IMR-90 (cell line): Measurements from ENCODE around the gene MAP3K5. TPM values are rescaled to one million over a fixed set of nuclear protein-coding genes. Genes with fewer than 3 reads are reported as not detected.
A peak's percentile ranks its signal among the peaks of the same experiment; 100 is the strongest.

Experiments
- ATAC-seq: fragments of 200-7000 bp; cut with Tn5 transposase; 2 replicates; pipeline ENCODE4 v1.9.1; 2020; ENCODE audit warnings: low read depth, mild to moderate bottlenecking, moderate library complexity
- BruUV-seq: library from RNA; stranded (reverse); fragments of 400-500 nt; replicated peaks from 2 replicates; lab custom pipeline; 2021; lab: Mats Ljungman, UMichigan
- CTCF ChIA-PET: fragments of 300-600 bp; formaldehyde crosslinking; extraction: SDS; loops from one replicate; lab custom pipeline; 2021; ENCODE audit warnings: antibody characterized with exemption; lab: Yijun Ruan, JAX
- POLR2A ChIA-PET: fragments of 300-600 bp; sonication (Branson Sonifier 250); formaldehyde crosslinking; loops from one replicate; lab custom pipeline; 2022; ENCODE audit warnings: antibody characterized with exemption; ENCODE audit not compliant: unreplicated experiment; lab: Charles Lee
- DNase-seq: peaks from one replicate; pipeline ENCODE4 v3.0.0; 2013
- H2AFZ ChIP-seq: replicated peaks from 2 replicates; pipeline ENCODE3; 2013; ENCODE audit warnings: low read length, mild to moderate bottlenecking; ENCODE audit not compliant: poor library complexity
- H2AK5ac ChIP-seq: 2 replicates; pipeline ENCODE4 v1.6.1; 2013; ENCODE audit warnings: low read depth, low read length, inconsistent platforms
- H2AK9ac ChIP-seq: replicated peaks from 2 replicates; pipeline ENCODE3; 2013; ENCODE audit warnings: mild to moderate bottlenecking, low read depth, low read length, moderate library complexity; ENCODE audit not compliant: poor library complexity
- H2BK120ac ChIP-seq: 2 replicates; pipeline ENCODE4 v1.6.1; 2013; ENCODE audit warnings: low read depth, low read length, inconsistent platforms
- H2BK15ac ChIP-seq: 3 replicates; pipeline ENCODE4 v1.6.1; 2013; ENCODE audit warnings: low read depth, low read length, inconsistent platforms
- H2BK20ac ChIP-seq: 2 replicates; pipeline ENCODE4 v1.6.1; 2013; ENCODE audit warnings: low read depth, mild to moderate bottlenecking, inconsistent platforms, low read length, moderate library complexity
- H2BK5ac ChIP-seq: 2 replicates; pipeline ENCODE4 v1.6.1; 2013; ENCODE audit warnings: mild to moderate bottlenecking, low read depth, low read length, inconsistent platforms; ENCODE audit not compliant: poor library complexity, severe bottlenecking
- H3K14ac ChIP-seq: replicated peaks from 2 replicates; pipeline ENCODE4 v1.6.1; 2013; ENCODE audit warnings: low read depth, low read length, inconsistent platforms
- H3K18ac ChIP-seq: 2 replicates; pipeline ENCODE4 v1.6.1; 2013; ENCODE audit warnings: low read depth, low read length, control low read depth
- H3K23ac ChIP-seq: 2 replicates; pipeline ENCODE4 v1.6.1; 2013; ENCODE audit warnings: low read depth, low read length, inconsistent platforms
- H3K27ac ChIP-seq: 2 replicates; pipeline ENCODE4 v1.5.1; 2013; ENCODE audit warnings: mild to moderate bottlenecking, control low read depth, low read length; ENCODE audit not compliant: insufficient read depth
- H3K27me3 ChIP-seq: 2 replicates; pipeline ENCODE4 v1.6.1; 2013; ENCODE audit warnings: low read length; ENCODE audit not compliant: control insufficient read depth, insufficient read depth
- H3K36me3 ChIP-seq: 2 replicates; pipeline ENCODE4 v1.6.1; 2013; ENCODE audit warnings: low read length, mixed read lengths; ENCODE audit not compliant: control insufficient read depth, insufficient read depth
- H3K4ac ChIP-seq: 2 replicates; pipeline ENCODE4 v1.6.1; 2013; ENCODE audit warnings: low read depth, low read length, inconsistent platforms
- H3K4me1 ChIP-seq: 2 replicates; pipeline ENCODE4 v1.6.1; 2013; ENCODE audit warnings: low read length, mixed read lengths; ENCODE audit not compliant: control insufficient read depth, insufficient read depth
- H3K4me2 ChIP-seq: 2 replicates; pipeline ENCODE4 v1.6.1; 2013; ENCODE audit warnings: low read depth, mild to moderate bottlenecking, control low read depth, low read length, moderate library complexity
- H3K4me3 ChIP-seq: 2 replicates; pipeline ENCODE4 v1.5.1; 2013; ENCODE audit warnings: low read depth, mild to moderate bottlenecking, control low read depth, low read length, moderate library complexity; ENCODE audit not compliant: insufficient read depth
- H3K56ac ChIP-seq: 2 replicates; pipeline ENCODE4 v1.6.1; 2013; ENCODE audit warnings: low read length, inconsistent platforms; ENCODE audit not compliant: insufficient read depth; ENCODE audit errors: extremely low read depth
- H3K79me1 ChIP-seq, 2 experiments: 2 replicates each; pipeline ENCODE4 v1.6.1; 2013; ENCODE audit warnings: low read length in 2 of 2, inconsistent platforms in 1 of 2, low read depth in 1 of 2
- H3K9ac ChIP-seq: 2 replicates; pipeline ENCODE4 v1.6.1; 2013; ENCODE audit warnings: low read depth, low read length, control low read depth
- H3K9me1 ChIP-seq: 2 replicates; pipeline ENCODE4 v1.6.1; 2013; ENCODE audit warnings: low read length, inconsistent platforms; ENCODE audit not compliant: insufficient read depth
- H3K9me3 ChIP-seq: 2 replicates; pipeline ENCODE4 v1.6.1; 2013; ENCODE audit warnings: low read length; ENCODE audit not compliant: control insufficient read depth, insufficient read depth
- H4K20me1 ChIP-seq: 2 replicates; pipeline ENCODE4 v1.6.1; 2013; ENCODE audit warnings: low read length, inconsistent platforms; ENCODE audit not compliant: insufficient read depth
- H4K5ac ChIP-seq: 2 replicates; pipeline ENCODE4 v1.6.1; 2013; ENCODE audit warnings: mild to moderate bottlenecking, low read depth, low read length, control low read depth
- H4K8ac ChIP-seq, 2 experiments: 2 replicates each; pipeline ENCODE4 v1.6.1; 2013; ENCODE audit warnings: low read depth in 2 of 2, low read length in 2 of 2, control low read depth in 1 of 2, inconsistent platforms in 1 of 2
- H4K91ac ChIP-seq: 2 replicates; pipeline ENCODE4 v1.6.1; 2013; ENCODE audit warnings: low read depth, low read length, inconsistent platforms; ENCODE audit not compliant: insufficient read depth
- CHD1 ChIP-seq: IDR thresholded peaks from 2 replicates; pipeline ENCODE4 v1.6.1; 2012; ENCODE audit warnings: low read depth, low read length, improper control_type of control experiment
- MAFK ChIP-seq: IDR thresholded peaks from 2 replicates; pipeline ENCODE4 v1.6.1; 2012; ENCODE audit warnings: low read depth, low read length, improper control_type of control experiment
- WGBS, 2 experiments: methylation state at CpG; one replicate each; pipeline versions ENCODE4 v1.1.5 to v1.1.7; 2013; ENCODE audit warnings: missing lambda C conversion rate in 2 of 2; ENCODE audit not compliant: insufficient read length in 1 of 2; ENCODE audit errors: extremely low coverage in 2 of 2; 5-methylcytosine and 5-hydroxymethylcytosine counted together
- dilution Hi-C: fragments of 300-500 bp; cut with HindIII; formaldehyde crosslinking; loops from one replicate; pipeline ENCODE4 v1.14.3; 2018; ENCODE audit warnings: low sequenced_read_pairs; ENCODE audit not compliant: unreplicated experiment
- in situ Hi-C: fragments of 300-500 bp; cut with MboI; formaldehyde crosslinking; loops from 3 replicates; pipeline ENCODE4 v1.14.3; 2019; ENCODE audit warnings: low sequenced_read_pairs, inconsistent platforms, mixed read lengths
- intact Hi-C: fragments of 100-400 bp; cut with micrococcal nuclease; formaldehyde crosslinking; loops from 2 replicates; pipeline ENCODE4 v1.10.0; 2022
- polyA plus RNA-seq, 3 experiments: library from polyadenylated mRNA; depleted of rRNA; stranded (reverse); fragments of >200 nt; gene quantifications; 2 replicates each; pipeline ENCODE4 v1.2.3, GENCODE V29; 2012; ENCODE audit warnings: low replicate concordance in 1 of 3
- total RNA-seq: library from RNA; depleted of rRNA; stranded (reverse); fragments of >200 nt; gene quantifications from 2 replicates; pipeline ENCODE4 v1.2.3, GENCODE V29; 2012

The MAP3K5 gene
- total and polyA plus RNA-seq, 2 of the 4 experiments (the other 2 are of a cell fraction) = 5.4 to 17.6 TPM

- H4K91ac ChIP-seq = peak overlapping the region; percentile 83
- in situ Hi-C loops (loop anchor here (5.0 kb wide), 1 partner anchor 198 kb away; the partner anchor contains the start of gene MAP3K5), intact Hi-C loops (loop anchor here (2.0 kb wide), 1 partner anchor 16 kb away; no protein-coding TSS in a partner anchor), dilution Hi-C loops (no loop called here)
- peak overlapping the region; percentile 92 for H2BK5ac ChIP-seq
- peaks cover 18% of the 10 kb centered on the region for H3K9me1 ChIP-seq
- POLR2A ChIA-PET = interaction anchor here (2.2 kb wide), 1 partner anchor 15 kb away, joined by 7 read pairs; no protein-coding TSS in a partner anchor
- H2AK5ac ChIP-seq = peak overlapping the region; percentile 85
- ATAC-seq (no peak), DNase-seq (no peak)
- H4K8ac ChIP-seq = peak overlapping the region; percentile 66 to 86
- no peak overlapping the region for H2AFZ ChIP-seq
- H3K14ac ChIP-seq = peak overlapping the region; percentile 67
- peak overlapping the region; percentile 86 for H2BK15ac ChIP-seq
- peak overlapping the region; percentile 29; the same call in 1 of the 2 replicates for H3K9ac ChIP-seq
- H4K5ac ChIP-seq = peak overlapping the region; percentile 47
- H3K36me3 ChIP-seq = peaks cover 10% of the 10 kb centered on the region
- WGBS, 2 experiments = 93% methylated on average over 5 of the region's 8 CpGs; no CpG with 5 or more reads in 1 of the 2 experiments
- CTCF ChIA-PET = interaction anchor here (1.8 kb wide), 1 partner anchor 198 kb away, joined by 7 read pairs; the partner anchor contains the start of gene MAP3K5
- no peaks in the 10 kb centered on the region for H4K20me1 ChIP-seq
- peak overlapping the region; percentile 78 for H2BK20ac ChIP-seq
- H3K18ac ChIP-seq = peak overlapping the region; percentile 21
- TF ChIP-seq CHD1 (no peak), MAFK (no peak)
- peaks cover 13 to 58% of the 10 kb centered on the region in 2 experiments for H3K79me1 ChIP-seq
- peak overlapping the region; percentile 0; the same call in 1 of the 2 replicates for H3K4me3 ChIP-seq
- peak overlapping the region; percentile 74 for H3K56ac ChIP-seq
- peak overlapping the region; percentile 75 for H3K27ac ChIP-seq
- no peak overlapping the region for H2AK9ac ChIP-seq
- H2BK120ac ChIP-seq = peak overlapping the region; percentile 91
- peak overlapping the region; percentile 87 for H3K4ac ChIP-seq
- no peaks in the 10 kb centered on the region for H3K27me3 ChIP-seq
- H3K4me2 ChIP-seq = peak overlapping the region; percentile 51; the same call in 1 of the 2 replicates
- no peaks in the 10 kb centered on the region for H3K9me3 ChIP-seq
- no TSS peak for BruUV-seq
- peak overlapping the region; percentile 81 for H3K23ac ChIP-seq
- peaks cover 13% of the 10 kb centered on the region for H3K4me1 ChIP-seq
Observed at GRCh38 chr6:136594671-136595070, 197.6 kb downstream of the MAP3K5 start.
